Measurements from ENCODE around the gene EYS. TPM values are rescaled to one million over a fixed set of nuclear protein-coding genes. Genes with fewer than 3 reads are reported as not detected.

EYS gene
- total and polyA plus RNA-seq, 2 of the 8 experiments (the other 6 are each of a cell fraction or from before 2014, with no cell fraction given), result 0.05 to 0.13 TPM

DNA sequence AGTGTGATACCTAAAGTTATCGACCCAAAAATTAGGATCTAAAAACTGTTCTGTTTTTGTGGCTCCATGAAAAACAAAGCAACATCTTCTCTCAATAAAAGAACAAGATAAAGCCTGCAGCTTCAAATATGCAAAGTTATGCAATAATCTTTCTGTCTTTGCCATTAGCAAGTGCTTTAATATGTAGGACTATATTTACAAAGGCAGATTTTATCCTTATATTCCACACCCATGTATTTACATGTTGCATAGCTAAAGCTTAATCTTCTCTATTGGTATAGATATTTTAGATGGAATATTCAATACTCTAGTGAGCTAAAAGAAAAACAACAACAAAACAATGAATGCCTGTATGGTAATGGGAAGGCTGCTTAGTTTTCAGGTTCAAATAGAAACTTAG is 1443.2 kb downstream of the EYS start:
- no peaks in the 10 kb centered on the region for H3K79me2 ChIP-seq (ENCODE audit: control insufficient read depth in 1 of 2, insufficient read depth in 2 of 2, low read length in 2 of 2)
- H3K23ac ChIP-seq (ENCODE audit: insufficient read length), result no peak overlapping the region
- H3K79me1 ChIP-seq (ENCODE audit: low read depth, low read length), result no peaks in the 10 kb centered on the region
- no peak overlapping the region for H2BK15ac ChIP-seq (ENCODE audit: low read length)
- H2AK5ac ChIP-seq (ENCODE audit: low read depth, low read length), result no peak overlapping the region
- H2BK5ac ChIP-seq (ENCODE audit: low read depth, low read length), result no peak overlapping the region
- H3K4me2 ChIP-seq (ENCODE audit: insufficient read depth in 1 of 2, low read depth in 2 of 2, low read length in 2 of 2), result no peak overlapping the region
- no peaks in the 10 kb centered on the region for H3K9me3 ChIP-seq (ENCODE audit: insufficient read depth in 2 of 2, low read depth in 1 of 2, low read length in 1 of 2)
- no peak overlapping the region for H2BK20ac ChIP-seq (ENCODE audit: low read length)
- H3K27me3 ChIP-seq (replicated peaks in 1 of 4; ENCODE audit: control insufficient read depth in 3 of 4, extremely low read depth in 1 of 4, insufficient read depth in 3 of 4, low read length in 3 of 4), result no peaks in the 10 kb centered on the region
- H4K5ac ChIP-seq (ENCODE audit: insufficient read length, low read depth, low read length), result no peak overlapping the region
- WGBS, 2 experiments (ENCODE audit: extremely low coverage in 1 of 2, insufficient coverage in 1 of 2, insufficient read length in 1 of 2, insufficient replicate concordance in 2 of 2, low coverage in 1 of 2, low lambda C conversion rate in 2 of 2, missing lambda C conversion rate in 1 of 2), result 94% methylated on average over 1 of the region's 1 CpG; no CpG with 5 or more reads in 1 of the 2 experiments
- H4K91ac ChIP-seq (replicated peaks; ENCODE audit: insufficient read length, low read length), result no peak overlapping the region
- no peak overlapping the region for H4K8ac ChIP-seq (ENCODE audit: extremely low read depth, insufficient read depth, low read length)
- POLR2A ChIA-PET (ENCODE audit: partially characterized antibody), result no interaction called here
- H3K4me3 ChIP-seq (ENCODE audit: extremely low read depth in 1 of 4, insufficient read depth in 2 of 4, low read depth in 3 of 4, low read length in 4 of 4), result no peak overlapping the region
- H3K23me2 ChIP-seq (ENCODE audit: low read depth, low read length), result no peaks in the 10 kb centered on the region
- no peaks in the 10 kb centered on the region for H3K36me3 ChIP-seq (ENCODE audit: control insufficient read depth in 2 of 4, insufficient read depth in 4 of 4, low read length in 3 of 4)
- no peak overlapping the region for H3K27ac ChIP-seq (ENCODE audit: low read depth, low read length)
- H2AFZ ChIP-seq (ENCODE audit: low read length), result no peak overlapping the region
- H3K18ac ChIP-seq (ENCODE audit: extremely low read depth, low read length), result no peak overlapping the region
- no peak overlapping the region for H3K4ac ChIP-seq (replicated peaks; ENCODE audit: insufficient read length, low read depth, low read length)
- H3K4me1 ChIP-seq (replicated peaks in 1 of 4; ENCODE audit: control insufficient read depth in 3 of 4, insufficient read depth in 4 of 4, low read length in 3 of 4), result peaks cover 0 to 6% (median 1%) of the 10 kb centered on the region in 4 experiments; a peak in 3 of 7 replicates
- H2BK12ac ChIP-seq (ENCODE audit: low read depth, low read length), result no peak overlapping the region
- no peaks in the 10 kb centered on the region for H4K20me1 ChIP-seq (replicated peaks in 1 of 2; ENCODE audit: control insufficient read depth in 1 of 2, insufficient read depth in 2 of 2, low read length in 2 of 2)
- CTCF ChIA-PET (ENCODE audit: partially characterized antibody), result interaction anchor here (1.1 kb wide), 1 partner anchor 11 kb away, joined by 5 read pairs; no protein-coding TSS in a partner anchor
- H3K14ac ChIP-seq (ENCODE audit: insufficient read length), result no peak overlapping the region
- H2BK120ac ChIP-seq (replicated peaks; ENCODE audit: low read depth, low read length), result no peak overlapping the region
- DNase-seq (ENCODE audit: low read depth in 1 of 2, low spot score in 2 of 2) (no peak), FAIRE-seq (no peak)
- no peak overlapping the region for H3K56ac ChIP-seq (replicated peaks; ENCODE audit: insufficient read length, low read depth, low read length)
- no peak overlapping the region for H3K9ac ChIP-seq (replicated peaks in 1 of 4; ENCODE audit: extremely low read depth in 1 of 4, low read depth in 3 of 4, low read length in 3 of 4)
- TF ChIP-seq E2F6 (IDR thresholded peaks at IDR 0.05) (no peak), CTBP2 (IDR thresholded peaks at IDR 0.05; ENCODE audit: borderline replicate concordance, insufficient read depth, insufficient read length, low read length) (no peak), TEAD4 (IDR thresholded peaks at IDR 0.05; ENCODE audit: low read depth, low read length) (no peak), FOSL1 (IDR thresholded peaks at IDR 0.05; ENCODE audit: insufficient read depth, low read depth, low read length) (no peak), NANOG (IDR thresholded peaks at IDR 0.05; ENCODE audit: insufficient read depth, low read depth, low read length, poor library complexity, severe bottlenecking) (no peak), TAF1 (IDR thresholded peaks at IDR 0.05; ENCODE audit: low read depth, low read length) (no peak), TAF7 (optimal IDR thresholded peaks at IDR 0.05; ENCODE audit: borderline replicate concordance, low read depth, low read length) (no peak), KDM4A (IDR thresholded peaks at IDR 0.05; ENCODE audit: low read depth, low read length, severe bottlenecking) (no peak), SRF (IDR thresholded peaks at IDR 0.05; ENCODE audit: low read depth, low read length) (no peak), RFX5 (IDR thresholded peaks at IDR 0.05; ENCODE audit: borderline replicate concordance, low read depth, low read length) (no peak), TBP (IDR thresholded peaks at IDR 0.05; ENCODE audit: low read depth, low read length) (no peak)
- TF ChIP-seq, protein P1, sequence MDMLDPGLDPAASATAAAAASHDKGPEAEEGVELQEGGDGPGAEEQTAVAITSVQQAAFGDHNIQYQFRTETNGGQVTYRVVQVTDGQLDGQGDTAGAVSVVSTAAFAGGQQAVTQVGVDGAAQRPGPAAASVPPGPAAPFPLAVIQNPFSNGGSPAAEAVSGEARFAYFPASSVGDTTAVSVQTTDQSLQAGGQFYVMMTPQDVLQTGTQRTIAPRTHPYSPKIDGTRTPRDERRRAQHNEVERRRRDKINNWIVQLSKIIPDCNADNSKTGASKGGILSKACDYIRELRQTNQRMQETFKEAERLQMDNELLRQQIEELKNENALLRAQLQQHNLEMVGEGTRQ (IDR thresholded peaks at IDR 0.05; ENCODE audit: low read length), result no peak

Measured in H1 (cell line).